Neuronal stem cell (in vitro differentiated cells): ENCODE data around the gene SSR3.
A peak's percentile ranks its signal among the peaks of the same experiment; 100 is the strongest.

Source experiments
- DNase-seq: peaks from one replicate; pipeline ENCODE4 v3.0.0-alpha.2; 2013; ENCODE audit warnings: low spot score
- H2AFZ ChIP-seq: one replicate; pipeline ENCODE4 v1.6.1; 2013; ENCODE audit warnings: mild to moderate bottlenecking, low read length, inconsistent platforms
- H2AK5ac ChIP-seq: 2 replicates; pipeline ENCODE4 v1.6.1; 2013; ENCODE audit warnings: low read depth, mild to moderate bottlenecking, inconsistent platforms, low read length, moderate library complexity, mixed read lengths
- H2BK120ac ChIP-seq: 2 replicates; pipeline ENCODE4 v1.6.1; 2013; ENCODE audit warnings: low read depth, mild to moderate bottlenecking, inconsistent platforms, low read length, moderate library complexity, mixed read lengths
- H2BK12ac ChIP-seq: one replicate; pipeline ENCODE4 v1.6.1; 2013; ENCODE audit warnings: low read length, inconsistent platforms
- H2BK15ac ChIP-seq: 2 replicates; pipeline ENCODE4 v1.6.1; 2013; ENCODE audit warnings: mild to moderate bottlenecking, low read length, inconsistent platforms, mixed read lengths
- H2BK5ac ChIP-seq: one replicate; pipeline ENCODE4 v1.6.1; 2013; ENCODE audit warnings: inconsistent platforms, mild to moderate bottlenecking, low read length, moderate library complexity
- H3K14ac ChIP-seq: one replicate; pipeline ENCODE4 v1.6.1; 2013; ENCODE audit warnings: low read length, inconsistent platforms
- H3K18ac ChIP-seq: 2 replicates; pipeline ENCODE4 v1.6.1; 2013; ENCODE audit warnings: low read length, inconsistent platforms
- H3K23ac ChIP-seq: 2 replicates; pipeline ENCODE4 v1.6.1; 2013; ENCODE audit warnings: low read depth, mild to moderate bottlenecking, mixed read lengths, low read length, inconsistent platforms; ENCODE audit not compliant: poor library complexity
- H3K27ac ChIP-seq: replicated peaks from 3 replicates; pipeline ENCODE4 v1.5.1; 2013; ENCODE audit warnings: low read length, inconsistent platforms
- H3K27me3 ChIP-seq, 3 experiments: 2 replicates each; pipeline ENCODE4 v1.6.1; 2013; ENCODE audit warnings: low read length in 3 of 3, mild to moderate bottlenecking in 2 of 3, inconsistent platforms in 1 of 3, low read depth in 1 of 3, mixed read lengths in 1 of 3, moderate library complexity in 1 of 3; ENCODE audit not compliant: control insufficient read depth in 3 of 3, insufficient read depth in 3 of 3
- H3K36me3 ChIP-seq, 2 donors: replicated peaks in 1 of 2; 2 replicates each; pipeline ENCODE4 v1.6.1; 2013; ENCODE audit warnings: low read length in 2 of 2; ENCODE audit not compliant: control insufficient read depth in 2 of 2, insufficient read depth in 2 of 2
- H3K4ac ChIP-seq: 2 replicates; pipeline ENCODE4 v1.6.1; 2013; ENCODE audit warnings: inconsistent platforms, mild to moderate bottlenecking, low read length, moderate library complexity
- H3K4me1 ChIP-seq, 2 donors: 1 replicate in 1 of 2; 2 replicates in 1 of 2; pipeline ENCODE4 v1.6.1; 2013; ENCODE audit warnings: low read length in 2 of 2, low read depth in 1 of 2; ENCODE audit not compliant: control insufficient read depth in 2 of 2, insufficient read depth in 1 of 2
- H3K4me2 ChIP-seq: one replicate; pipeline ENCODE4 v1.6.1; 2013; ENCODE audit warnings: mild to moderate bottlenecking, low read length, inconsistent platforms; ENCODE audit not compliant: insufficient read depth, poor library complexity, severe bottlenecking
- H3K4me3 ChIP-seq, 2 donors: 2 replicates each; pipeline ENCODE4 v1.5.1; 2013; ENCODE audit warnings: low read length in 2 of 2, mild to moderate bottlenecking in 2 of 2, inconsistent platforms in 1 of 2, moderate library complexity in 1 of 2
- H3K79me1 ChIP-seq: one replicate; pipeline ENCODE4 v1.6.1; 2013; ENCODE audit warnings: low read depth, mild to moderate bottlenecking, inconsistent platforms, low read length, moderate library complexity
- H3K9ac ChIP-seq: one replicate; pipeline ENCODE4 v1.6.1; 2013; ENCODE audit warnings: mild to moderate bottlenecking, low read depth, low read length, inconsistent platforms; ENCODE audit not compliant: poor library complexity
- H3K9me3 ChIP-seq, 2 donors: replicated peaks in 1 of 2; 2 replicates each; pipeline versions ENCODE3 to v1.6.1; 2013; ENCODE audit warnings: low read length in 2 of 2, mild to moderate bottlenecking in 2 of 2, inconsistent platforms in 1 of 2, low read depth in 1 of 2, mixed read lengths in 1 of 2, moderate library complexity in 1 of 2; ENCODE audit not compliant: control insufficient read depth in 2 of 2, insufficient read depth in 1 of 2
- H4K8ac ChIP-seq: one replicate; pipeline ENCODE4 v1.6.1; 2013; ENCODE audit warnings: low read depth, mild to moderate bottlenecking, inconsistent platforms, low read length, moderate library complexity
- H4K91ac ChIP-seq: one replicate; pipeline ENCODE4 v1.6.1; 2013; ENCODE audit warnings: low read length, low read depth, mild to moderate bottlenecking, inconsistent platforms; ENCODE audit not compliant: poor library complexity
- WGBS, 2 donors: extraction: QIAGEN DNeasy Blood & Tissue Kit; methylation state at CpG; one replicate each; pipeline ENCODE4 v1.1.7; 2013; ENCODE audit warnings: missing lambda C conversion rate in 2 of 2, mixed read lengths in 1 of 2; ENCODE audit not compliant: insufficient read length in 2 of 2, insufficient replicate concordance in 1 of 2; ENCODE audit errors: extremely low coverage in 2 of 2; 5-methylcytosine and 5-hydroxymethylcytosine counted together

The SSR3 gene

DNA sequence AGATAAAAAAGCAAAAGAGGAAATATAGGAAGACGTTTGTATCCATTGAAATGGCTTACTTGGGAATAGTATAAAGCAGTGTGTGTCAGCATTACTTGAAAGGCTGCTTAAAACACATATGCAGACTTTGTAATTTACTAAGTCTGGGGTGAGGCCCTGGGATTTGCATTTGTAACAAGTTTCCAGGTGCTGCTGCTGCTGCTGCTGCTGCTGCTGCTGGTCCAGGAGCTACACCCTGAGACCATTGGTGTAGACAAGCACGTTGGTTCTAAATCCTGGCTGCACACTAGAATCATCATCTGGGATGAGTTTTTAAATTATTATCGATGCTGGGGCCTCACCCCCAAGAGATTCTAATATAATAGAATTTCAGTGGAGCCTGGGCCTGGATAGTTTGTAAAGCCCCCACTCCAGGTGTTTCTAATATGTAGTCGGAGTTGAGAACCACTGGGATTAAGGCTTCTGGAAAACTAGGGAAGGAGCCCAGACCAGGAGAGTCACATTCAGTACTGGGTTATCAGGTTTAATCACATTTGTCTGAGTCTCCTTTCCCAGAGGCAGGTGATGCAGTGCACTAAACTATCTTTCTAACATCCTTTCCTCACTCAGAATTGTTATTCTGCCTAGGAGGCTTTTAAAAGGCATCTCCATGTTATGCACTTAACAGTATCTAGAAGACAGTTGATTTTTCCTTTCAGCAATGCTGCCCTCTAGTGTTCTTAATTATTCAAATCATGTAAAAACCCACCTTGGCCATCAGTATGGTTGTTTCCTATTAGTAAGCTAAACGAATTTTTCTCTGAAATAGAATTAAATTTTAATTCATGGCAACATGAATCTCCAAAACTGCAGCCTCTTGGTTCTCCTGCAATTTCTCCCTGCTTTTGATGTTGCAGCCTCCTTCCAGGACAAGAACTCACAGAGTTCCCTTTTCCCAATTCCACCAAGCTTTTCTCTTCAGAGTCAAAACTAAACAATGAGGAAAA is 45.4 kb downstream of the SSR3 start:
- Histone ChIP-seq H2BK120ac (no peak overlapping the region), H3K9me3 (no peaks in the 10 kb centered on the region), H3K4me2 (no peak overlapping the region), H2BK15ac (no peak overlapping the region), H2AK5ac (no peak overlapping the region), H3K9ac (no peak overlapping the region), H3K27ac (no peak overlapping the region), H3K4ac (no peak overlapping the region), H3K18ac (no peak overlapping the region), H3K4me1 (peaks cover 0 to 5% of the 10 kb centered on the region in 2 donors), H3K27me3 (peaks cover 0 to 5% (median 0%) of the 10 kb centered on the region in 3 experiments), H3K23ac (no peak overlapping the region), H2BK5ac (no peak overlapping the region), H4K91ac (no peak overlapping the region), H2BK12ac (no peak overlapping the region), H4K8ac (no peak overlapping the region), H3K4me3 (no peak overlapping the region), H3K36me3 (no peaks in the 10 kb centered on the region), H2AFZ (no peak overlapping the region), H3K79me1 (no peaks in the 10 kb centered on the region), H3K14ac (no peak overlapping the region)
- WGBS, 2 donors, result no CpG with 5 or more reads among the region's 5 CpGs
- DNase-seq, result peak; percentile 21

DNA sequence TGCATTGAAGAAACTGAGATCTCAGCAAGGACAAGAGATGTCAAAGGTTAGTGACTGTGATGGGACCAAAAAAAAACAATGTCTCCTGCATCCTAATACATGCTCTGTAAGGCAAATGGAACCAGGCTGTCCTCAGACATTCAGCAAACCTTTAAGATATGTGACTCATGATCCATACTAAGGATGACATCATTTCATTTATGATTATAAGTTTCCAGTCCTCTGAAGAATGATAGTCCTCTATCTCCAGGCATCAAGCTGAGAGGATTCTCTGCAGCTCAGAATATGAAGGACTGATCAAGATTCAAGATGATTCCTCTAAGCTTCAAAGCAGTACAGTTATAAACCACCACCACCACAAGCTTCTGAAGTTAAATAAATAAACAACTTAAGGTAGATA is 47.6 kb downstream of the SSR3 start:
- no peak overlapping the region for H3K14ac ChIP-seq
- H2AK5ac ChIP-seq, result no peak overlapping the region
- H3K9ac ChIP-seq, result no peak overlapping the region
- H3K36me3 ChIP-seq, result no peaks in the 10 kb centered on the region
- H2BK5ac ChIP-seq, result no peak overlapping the region
- H3K27me3 ChIP-seq, result peaks cover 0 to 11% (median 0%) of the 10 kb centered on the region in 3 experiments
- H3K23ac ChIP-seq, result no peak overlapping the region
- no peak overlapping the region for H4K8ac ChIP-seq
- no peak overlapping the region for H3K4ac ChIP-seq
- no peak for DNase-seq
- H2AFZ ChIP-seq, result no peak overlapping the region
- no peaks in the 10 kb centered on the region for H3K79me1 ChIP-seq
- no peaks in the 10 kb centered on the region for H3K4me1 ChIP-seq
- no peaks in the 10 kb centered on the region for H3K9me3 ChIP-seq
- H3K27ac ChIP-seq, result no peak overlapping the region
- no peak overlapping the region for H2BK12ac ChIP-seq
- no peak overlapping the region for H2BK120ac ChIP-seq
- H3K18ac ChIP-seq, result no peak overlapping the region
- no peak overlapping the region for H3K4me2 ChIP-seq
- no peak overlapping the region for H2BK15ac ChIP-seq
- H3K4me3 ChIP-seq, result no peak overlapping the region
- H4K91ac ChIP-seq, result no peak overlapping the region

DNA sequence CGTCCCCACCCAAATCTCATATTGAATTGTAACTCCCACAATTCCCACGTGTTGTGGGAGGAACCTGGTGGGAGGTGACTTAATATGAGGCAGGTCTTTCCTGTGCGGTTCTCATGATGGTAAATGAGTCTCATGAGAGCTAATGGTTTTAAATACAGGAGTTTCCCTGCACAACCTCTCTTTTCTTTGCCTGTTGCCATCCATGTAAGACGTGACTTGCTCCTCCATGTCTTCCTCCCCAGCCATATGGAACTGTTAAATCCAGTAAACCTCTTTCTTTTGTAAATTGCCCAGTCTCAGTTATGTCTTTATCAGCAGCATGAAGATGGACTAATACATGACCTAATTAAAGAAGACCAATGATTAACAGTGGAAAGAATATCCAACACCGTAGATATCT is 56.6 kb downstream of the SSR3 start:
- Histone ChIP-seq H4K91ac (no peak overlapping the region), H2AK5ac (no peak overlapping the region), H3K9me3 (no peaks in the 10 kb centered on the region), H3K79me1 (no peaks in the 10 kb centered on the region), H3K9ac (no peak overlapping the region), H4K8ac (no peak overlapping the region), H3K4me3 (no peak overlapping the region), H3K4ac (no peak overlapping the region), H3K23ac (no peak overlapping the region), H3K36me3 (no peaks in the 10 kb centered on the region), H2BK15ac (no peak overlapping the region), H3K14ac (no peak overlapping the region), H2BK12ac (no peak overlapping the region), H3K27me3 (peaks cover 0 to 4% (median 0%) of the 10 kb centered on the region in 3 experiments), H2BK120ac (no peak overlapping the region), H3K27ac (no peak overlapping the region), H3K4me1 (peaks cover 0 to 2% of the 10 kb centered on the region in 2 donors), H3K4me2 (no peak overlapping the region), H2AFZ (no peak overlapping the region), H2BK5ac (no peak overlapping the region), H3K18ac (no peak overlapping the region)
- WGBS, 2 donors, result no CpG with 5 or more reads among the region's 5 CpGs
- DNase-seq, result no peak

DNA sequence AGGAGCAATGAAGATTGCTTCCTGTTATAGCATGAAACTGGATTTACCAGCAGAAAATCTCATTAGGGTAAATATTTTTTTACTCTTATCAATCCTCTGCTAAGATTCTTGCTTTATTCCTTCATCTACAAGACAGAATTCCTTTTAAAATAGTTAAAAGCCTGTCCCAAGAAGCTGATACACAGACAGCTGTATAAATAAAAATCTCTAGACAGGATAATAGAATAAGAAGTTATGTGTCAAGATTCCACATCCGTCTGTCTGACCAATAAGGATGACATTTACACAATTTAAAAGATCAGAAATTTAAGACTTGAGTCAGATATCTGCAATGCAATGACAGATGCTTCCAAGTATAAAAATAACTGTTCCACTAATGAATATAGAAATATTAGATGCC is 57.6 kb downstream of the SSR3 start:
- H3K4ac ChIP-seq, result no peak overlapping the region
- no peak overlapping the region for H3K23ac ChIP-seq
- no peak overlapping the region for H2BK5ac ChIP-seq
- no CpG with 5 or more reads among the region's 1 CpG for WGBS, 2 donors
- no peak overlapping the region for H3K18ac ChIP-seq
- no peak for DNase-seq
- H4K91ac ChIP-seq, result no peak overlapping the region
- no peaks in the 10 kb centered on the region for H3K79me1 ChIP-seq
- no peak overlapping the region for H2BK15ac ChIP-seq
- no peak overlapping the region for H3K4me2 ChIP-seq
- H4K8ac ChIP-seq, result no peak overlapping the region
- H3K36me3 ChIP-seq, result no peaks in the 10 kb centered on the region
- H2AK5ac ChIP-seq, result no peak overlapping the region
- H3K4me1 ChIP-seq, result peaks cover 0 to 2% of the 10 kb centered on the region in 2 donors
- no peak overlapping the region for H2BK12ac ChIP-seq
- H2AFZ ChIP-seq, result no peak overlapping the region
- no peak overlapping the region for H3K4me3 ChIP-seq
- H3K27ac ChIP-seq, result no peak overlapping the region
- no peak overlapping the region for H3K14ac ChIP-seq
- H3K9ac ChIP-seq, result no peak overlapping the region
- H3K9me3 ChIP-seq, result no peaks in the 10 kb centered on the region
- peaks cover 0 to 4% (median 0%) of the 10 kb centered on the region in 3 experiments for H3K27me3 ChIP-seq
- no peak overlapping the region for H2BK120ac ChIP-seq
